HepG2 (cell line): ENCODE measurements around the gene SCYGR6. TPM values are rescaled to one million over a fixed set of nuclear protein-coding genes. Genes with fewer than 3 reads are reported as not detected.

Experiments
- AGO1 ChIP-seq: fragments of 200-400 bp; formaldehyde crosslinking; IDR thresholded peaks from 2 replicates; pipeline ENCODE4 v1.6.1; 2017; ENCODE audit warnings: mild to moderate bottlenecking, low read depth, low read length, moderate library complexity; ENCODE audit not compliant: poor library complexity, severe bottlenecking
- EP300 ChIP-seq, 3 experiments: sonication (generic) in 1 of 3; formaldehyde crosslinking in 1 of 3; IDR thresholded peaks; 2 replicates each; pipeline versions ENCODE4 v1.5.1 to v1.6.1; 2011 to 2020; ENCODE audit warnings: low read depth in 2 of 3, low read length in 2 of 3, borderline replicate concordance in 1 of 3, improper control_type of control experiment in 1 of 3, mild to moderate bottlenecking in 1 of 3, missing genetic modification reagents in 1 of 3, moderate library complexity in 1 of 3
- GATAD2A ChIP-seq: IDR thresholded peaks from 2 replicates; pipeline ENCODE4 v1.6.1; 2016
- SMAD1 ChIP-seq: sonication (generic); formaldehyde crosslinking; IDR thresholded peaks from 2 replicates; pipeline ENCODE4 v1.4.0; 2020; ENCODE audit warnings: missing genetic modification reagents, low read depth, mild to moderate bottlenecking, borderline replicate concordance
- ZBTB21 ChIP-seq: sonication (generic); formaldehyde crosslinking; IDR thresholded peaks from 2 replicates; pipeline ENCODE4 v1.4.0; 2020; ENCODE audit warnings: missing genetic modification reagents
- ZNF337 ChIP-seq: sonication (generic); formaldehyde crosslinking; IDR thresholded peaks from 2 replicates; pipeline ENCODE4 v1.5.1; 2020; ENCODE audit warnings: missing genetic modification reagents, low read depth, mild to moderate bottlenecking, borderline replicate concordance
- ZNF652 ChIP-seq: IDR thresholded peaks from 2 replicates; pipeline ENCODE4 v1.6.1; 2016; ENCODE audit warnings: low read depth, borderline replicate concordance
- polyA plus RNA-seq, 8 experiments: library from polyadenylated mRNA; depleted of rRNA in 3 of 8; stranded (reverse) in 7 of 8; unstranded in 1 of 8; fragments of >200 nt; fragmentation: Illumina TruSeq in 4 of 8; extraction: Trizol in 4 of 8; gene quantifications; 2 replicates each; pipeline versions ENCODE4 v1.2.1 to v1.2.3, GENCODE V29; 2011 to 2016; ENCODE audit warnings: low read depth in 4 of 8, missing spikeins in 1 of 8, mixed read lengths in 1 of 8; ENCODE audit not compliant: insufficient read depth in 1 of 8
- total RNA-seq, 5 experiments: library from RNA; depleted of rRNA; stranded (reverse); fragments of >200 nt; fragmentation: Illumina TruSeq; extraction: Trizol; gene quantifications; 2 replicates each; pipeline ENCODE4 v1.2.3, GENCODE V29; 2016; ENCODE audit warnings: low read depth in 1 of 5
- TF ChIP-seq, protein P1 (sequence below): sonication (generic); formaldehyde crosslinking; IDR thresholded peaks from 2 replicates; pipeline ENCODE4 v1.4.0; 2020; ENCODE audit warnings: missing genetic modification reagents
- TF ChIP-seq, protein P2 (sequence below): IDR thresholded peaks from 2 replicates; pipeline ENCODE4 v1.6.1; 2016; ENCODE audit warnings: low read depth, missing genetic modification reagents, missing compliant biosample characterization
- TF ChIP-seq, protein P3 (sequence below): sonication (generic); formaldehyde crosslinking; IDR thresholded peaks from 2 replicates; pipeline ENCODE4 v1.4.0; 2020; ENCODE audit warnings: mild to moderate bottlenecking, missing genetic modification reagents
- TF ChIP-seq, protein P4 (sequence below): sonication (generic); formaldehyde crosslinking; IDR thresholded peaks from 2 replicates; pipeline ENCODE4 v1.5.0; 2020; ENCODE audit warnings: mild to moderate bottlenecking, missing genetic modification reagents
- TF ChIP-seq, protein P5 (sequence below): IDR thresholded peaks from 2 replicates; pipeline ENCODE4 v1.6.1; 2018; ENCODE audit warnings: missing genetic modification reagents
- TF ChIP-seq, protein P6 (sequence below): sonication (generic); formaldehyde crosslinking; IDR thresholded peaks from 2 replicates; pipeline ENCODE4 v1.8.1; 2022; ENCODE audit warnings: low read depth, mild to moderate bottlenecking, missing genetic modification reagents

SCYGR6 gene
- total and polyA plus RNA-seq, 2 of the 13 experiments (the other 11 are each of a cell fraction or from before 2014, with no cell fraction given), result not detected

DNA sequence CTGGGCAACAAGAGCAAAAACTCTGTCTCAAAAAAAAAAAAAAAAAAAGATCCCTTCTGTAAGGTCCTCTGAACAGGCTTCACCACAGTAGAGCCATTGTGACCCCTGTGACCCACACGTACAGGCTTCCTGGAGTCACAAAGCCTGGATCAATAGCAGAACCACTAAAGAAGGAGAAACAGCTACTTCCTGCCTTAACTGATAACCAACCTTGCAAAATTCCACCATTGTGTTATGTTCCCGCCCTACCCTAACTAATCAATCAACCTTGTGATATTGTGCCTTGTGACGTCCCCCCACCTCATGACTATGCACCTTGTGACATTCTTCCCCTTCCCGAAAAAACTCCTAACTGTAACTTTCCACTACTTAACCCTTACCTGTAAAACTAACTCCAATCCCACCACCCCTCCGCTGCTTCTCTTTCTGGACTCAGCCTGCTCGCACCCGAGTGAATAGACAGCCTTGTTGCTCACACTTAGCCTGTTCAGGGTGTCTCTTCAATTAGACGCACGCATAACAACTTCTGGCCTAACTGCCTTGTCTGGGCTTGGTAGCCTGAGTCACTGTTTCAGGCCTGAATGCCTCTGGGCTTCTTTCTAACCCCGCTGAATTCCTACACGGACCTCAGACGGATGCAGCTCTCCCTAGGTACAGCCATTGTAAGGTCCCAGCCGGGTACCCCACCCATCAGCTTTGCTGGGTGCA is 35.0 kb upstream of the SCYGR6 start (continued):
- TF ChIP-seq, protein P1, sequence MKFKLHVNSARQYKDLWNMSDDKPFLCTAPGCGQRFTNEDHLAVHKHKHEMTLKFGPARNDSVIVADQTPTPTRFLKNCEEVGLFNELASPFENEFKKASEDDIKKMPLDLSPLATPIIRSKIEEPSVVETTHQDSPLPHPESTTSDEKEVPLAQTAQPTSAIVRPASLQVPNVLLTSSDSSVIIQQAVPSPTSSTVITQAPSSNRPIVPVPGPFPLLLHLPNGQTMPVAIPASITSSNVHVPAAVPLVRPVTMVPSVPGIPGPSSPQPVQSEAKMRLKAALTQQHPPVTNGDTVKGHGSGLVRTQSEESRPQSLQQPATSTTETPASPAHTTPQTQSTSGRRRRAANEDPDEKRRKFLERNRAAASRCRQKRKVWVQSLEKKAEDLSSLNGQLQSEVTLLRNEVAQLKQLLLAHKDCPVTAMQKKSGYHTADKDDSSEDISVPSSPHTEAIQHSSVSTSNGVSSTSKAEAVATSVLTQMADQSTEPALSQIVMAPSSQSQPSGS (CRISPR knock-in tag), result no peak
- TF ChIP-seq ZBTB21, result peak; percentile 53; the same call in 1 of the 2 replicates
- TF ChIP-seq, protein P2, sequence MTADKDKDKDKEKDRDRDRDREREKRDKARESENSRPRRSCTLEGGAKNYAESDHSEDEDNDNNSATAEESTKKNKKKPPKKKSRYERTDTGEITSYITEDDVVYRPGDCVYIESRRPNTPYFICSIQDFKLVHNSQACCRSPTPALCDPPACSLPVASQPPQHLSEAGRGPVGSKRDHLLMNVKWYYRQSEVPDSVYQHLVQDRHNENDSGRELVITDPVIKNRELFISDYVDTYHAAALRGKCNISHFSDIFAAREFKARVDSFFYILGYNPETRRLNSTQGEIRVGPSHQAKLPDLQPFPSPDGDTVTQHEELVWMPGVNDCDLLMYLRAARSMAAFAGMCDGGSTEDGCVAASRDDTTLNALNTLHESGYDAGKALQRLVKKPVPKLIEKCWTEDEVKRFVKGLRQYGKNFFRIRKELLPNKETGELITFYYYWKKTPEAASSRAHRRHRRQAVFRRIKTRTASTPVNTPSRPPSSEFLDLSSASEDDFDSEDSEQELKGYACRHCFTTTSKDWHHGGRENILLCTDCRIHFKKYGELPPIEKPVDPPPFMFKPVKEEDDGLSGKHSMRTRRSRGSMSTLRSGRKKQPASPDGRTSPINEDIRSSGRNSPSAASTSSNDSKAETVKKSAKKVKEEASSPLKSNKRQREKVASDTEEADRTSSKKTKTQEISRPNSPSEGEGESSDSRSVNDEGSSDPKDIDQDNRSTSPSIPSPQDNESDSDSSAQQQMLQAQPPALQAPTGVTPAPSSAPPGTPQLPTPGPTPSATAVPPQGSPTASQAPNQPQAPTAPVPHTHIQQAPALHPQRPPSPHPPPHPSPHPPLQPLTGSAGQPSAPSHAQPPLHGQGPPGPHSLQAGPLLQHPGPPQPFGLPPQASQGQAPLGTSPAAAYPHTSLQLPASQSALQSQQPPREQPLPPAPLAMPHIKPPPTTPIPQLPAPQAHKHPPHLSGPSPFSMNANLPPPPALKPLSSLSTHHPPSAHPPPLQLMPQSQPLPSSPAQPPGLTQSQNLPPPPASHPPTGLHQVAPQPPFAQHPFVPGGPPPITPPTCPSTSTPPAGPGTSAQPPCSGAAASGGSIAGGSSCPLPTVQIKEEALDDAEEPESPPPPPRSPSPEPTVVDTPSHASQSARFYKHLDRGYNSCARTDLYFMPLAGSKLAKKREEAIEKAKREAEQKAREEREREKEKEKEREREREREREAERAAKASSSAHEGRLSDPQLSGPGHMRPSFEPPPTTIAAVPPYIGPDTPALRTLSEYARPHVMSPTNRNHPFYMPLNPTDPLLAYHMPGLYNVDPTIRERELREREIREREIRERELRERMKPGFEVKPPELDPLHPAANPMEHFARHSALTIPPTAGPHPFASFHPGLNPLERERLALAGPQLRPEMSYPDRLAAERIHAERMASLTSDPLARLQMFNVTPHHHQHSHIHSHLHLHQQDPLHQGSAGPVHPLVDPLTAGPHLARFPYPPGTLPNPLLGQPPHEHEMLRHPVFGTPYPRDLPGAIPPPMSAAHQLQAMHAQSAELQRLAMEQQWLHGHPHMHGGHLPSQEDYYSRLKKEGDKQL, result no peak; the same call in 1 of the 2 replicates
- no peak for TF ChIP-seq AGO1
- TF ChIP-seq, protein P3, sequence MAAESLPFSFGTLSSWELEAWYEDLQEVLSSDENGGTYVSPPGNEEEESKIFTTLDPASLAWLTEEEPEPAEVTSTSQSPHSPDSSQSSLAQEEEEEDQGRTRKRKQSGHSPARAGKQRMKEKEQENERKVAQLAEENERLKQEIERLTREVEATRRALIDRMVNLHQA, result no peak
- TF ChIP-seq, protein P4, sequence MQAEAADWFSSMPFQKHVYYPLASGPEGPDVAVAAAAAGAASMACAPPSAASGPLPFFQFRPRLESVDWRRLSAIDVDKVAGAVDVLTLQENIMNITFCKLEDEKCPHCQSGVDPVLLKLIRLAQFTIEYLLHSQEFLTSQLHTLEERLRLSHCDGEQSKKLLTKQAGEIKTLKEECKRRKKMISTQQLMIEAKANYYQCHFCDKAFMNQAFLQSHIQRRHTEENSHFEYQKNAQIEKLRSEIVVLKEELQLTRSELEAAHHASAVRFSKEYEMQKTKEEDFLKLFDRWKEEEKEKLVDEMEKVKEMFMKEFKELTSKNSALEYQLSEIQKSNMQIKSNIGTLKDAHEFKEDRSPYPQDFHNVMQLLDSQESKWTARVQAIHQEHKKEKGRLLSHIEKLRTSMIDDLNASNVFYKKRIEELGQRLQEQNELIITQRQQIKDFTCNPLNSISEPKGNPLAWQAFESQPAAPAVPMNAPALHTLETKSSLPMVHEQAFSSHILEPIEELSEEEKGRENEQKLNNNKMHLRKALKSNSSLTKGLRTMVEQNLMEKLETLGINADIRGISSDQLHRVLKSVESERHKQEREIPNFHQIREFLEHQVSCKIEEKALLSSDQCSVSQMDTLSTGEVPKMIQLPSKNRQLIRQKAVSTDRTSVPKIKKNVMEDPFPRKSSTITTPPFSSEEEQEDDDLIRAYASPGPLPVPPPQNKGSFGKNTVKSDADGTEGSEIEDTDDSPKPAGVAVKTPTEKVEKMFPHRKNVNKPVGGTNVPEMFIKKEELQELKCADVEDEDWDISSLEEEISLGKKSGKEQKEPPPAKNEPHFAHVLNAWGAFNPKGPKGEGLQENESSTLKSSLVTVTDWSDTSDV, result 0 out of 2 replicates have a peak, but pooled peaks have one; percentile 22
- TF ChIP-seq, protein P5, sequence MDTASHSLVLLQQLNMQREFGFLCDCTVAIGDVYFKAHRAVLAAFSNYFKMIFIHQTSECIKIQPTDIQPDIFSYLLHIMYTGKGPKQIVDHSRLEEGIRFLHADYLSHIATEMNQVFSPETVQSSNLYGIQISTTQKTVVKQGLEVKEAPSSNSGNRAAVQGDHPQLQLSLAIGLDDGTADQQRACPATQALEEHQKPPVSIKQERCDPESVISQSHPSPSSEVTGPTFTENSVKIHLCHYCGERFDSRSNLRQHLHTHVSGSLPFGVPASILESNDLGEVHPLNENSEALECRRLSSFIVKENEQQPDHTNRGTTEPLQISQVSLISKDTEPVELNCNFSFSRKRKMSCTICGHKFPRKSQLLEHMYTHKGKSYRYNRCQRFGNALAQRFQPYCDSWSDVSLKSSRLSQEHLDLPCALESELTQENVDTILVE (CRISPR knock-in tag), result no peak
- no peak for TF ChIP-seq ZNF337
- TF ChIP-seq EP300 (IDR thresholded peaks at IDR 0.05; ENCODE audit: low read depth in 2 of 2, low read length in 2 of 2), result peak; percentile 44 to 93; a peak in 3 of 4 replicates
- peak; percentile 81 for TF ChIP-seq EP300 (CRISPR knock-in tag; IDR thresholded peaks at IDR 0.05; ENCODE audit: borderline replicate concordance)
- TF ChIP-seq SMAD1, result no peak
- TF ChIP-seq GATAD2A (CRISPR knock-in tag), result peak; percentile 90
- TF ChIP-seq, protein P6, sequence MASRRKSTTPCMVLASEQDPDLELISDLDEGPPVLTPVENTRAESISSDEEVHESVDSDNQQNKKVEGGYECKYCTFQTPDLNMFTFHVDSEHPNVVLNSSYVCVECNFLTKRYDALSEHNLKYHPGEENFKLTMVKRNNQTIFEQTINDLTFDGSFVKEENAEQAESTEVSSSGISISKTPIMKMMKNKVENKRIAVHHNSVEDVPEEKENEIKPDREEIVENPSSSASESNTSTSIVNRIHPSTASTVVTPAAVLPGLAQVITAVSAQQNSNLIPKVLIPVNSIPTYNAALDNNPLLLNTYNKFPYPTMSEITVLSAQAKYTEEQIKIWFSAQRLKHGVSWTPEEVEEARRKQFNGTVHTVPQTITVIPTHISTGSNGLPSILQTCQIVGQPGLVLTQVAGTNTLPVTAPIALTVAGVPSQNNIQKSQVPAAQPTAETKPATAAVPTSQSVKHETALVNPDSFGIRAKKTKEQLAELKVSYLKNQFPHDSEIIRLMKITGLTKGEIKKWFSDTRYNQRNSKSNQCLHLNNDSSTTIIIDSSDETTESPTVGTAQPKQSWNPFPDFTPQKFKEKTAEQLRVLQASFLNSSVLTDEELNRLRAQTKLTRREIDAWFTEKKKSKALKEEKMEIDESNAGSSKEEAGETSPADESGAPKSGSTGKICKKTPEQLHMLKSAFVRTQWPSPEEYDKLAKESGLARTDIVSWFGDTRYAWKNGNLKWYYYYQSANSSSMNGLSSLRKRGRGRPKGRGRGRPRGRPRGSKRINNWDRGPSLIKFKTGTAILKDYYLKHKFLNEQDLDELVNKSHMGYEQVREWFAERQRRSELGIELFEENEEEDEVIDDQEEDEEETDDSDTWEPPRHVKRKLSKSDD (CRISPR knock-in tag), result peak; percentile 88
- peak; percentile 94 for TF ChIP-seq ZNF652
